DOHH2 (cell line): ENCODE measurements around the gene HS6ST1.
"Not testable (repeated sequence)": the region's sequence is repeated elsewhere in the genome, so short reads cannot be mapped to it uniquely, and the experiment has no call there.

ENCODE experiments used
- H3F3A ChIP-seq: fragments of 200-600 bp; sonication (generic), shearing (Covaris generic); 2 replicates; pipeline ENCODE4 v1.6.0; 2016; ENCODE audit warnings: antibody characterized with exemption, mild to moderate bottlenecking; ENCODE audit not compliant: control insufficient read depth, insufficient read depth
- H3K27ac ChIP-seq: fragments of 200-600 bp; sonication (generic); 2 replicates; pipeline ENCODE4 v1.5.1; 2014; ENCODE audit warnings: low read depth, mild to moderate bottlenecking, low read length, moderate library complexity
- H3K27me3 ChIP-seq: fragments of 200-600 bp; sonication (generic); 2 replicates; pipeline ENCODE4 v1.6.1; 2014; ENCODE audit warnings: mild to moderate bottlenecking, low read length, mixed read lengths; ENCODE audit not compliant: control insufficient read depth
- H3K36me3 ChIP-seq: fragments of 200-600 bp; sonication (generic); 2 replicates; pipeline ENCODE4 v1.6.1; 2014; ENCODE audit warnings: mild to moderate bottlenecking, low read length, moderate library complexity, mixed read lengths; ENCODE audit not compliant: control insufficient read depth
- H3K4me1 ChIP-seq: fragments of 200-600 bp; sonication (generic); 2 replicates; pipeline ENCODE4 v1.6.1; 2014; ENCODE audit warnings: mild to moderate bottlenecking, low read length, mixed read lengths; ENCODE audit not compliant: control insufficient read depth
- H3K4me2 ChIP-seq: fragments of 200-600 bp; sonication (generic); 2 replicates; pipeline ENCODE4 v1.6.0; 2014; ENCODE audit warnings: mild to moderate bottlenecking, low read length, moderate library complexity
- H3K4me3 ChIP-seq: fragments of 200-600 bp; sonication (generic); 2 replicates; pipeline ENCODE4 v1.5.1; 2014; ENCODE audit warnings: mild to moderate bottlenecking, low read length, mixed read lengths
- H3K79me2 ChIP-seq: fragments of 200-600 bp; sonication (generic); 2 replicates; pipeline ENCODE4 v1.6.1; 2014; ENCODE audit warnings: mild to moderate bottlenecking, low read length, mixed read lengths; ENCODE audit not compliant: control insufficient read depth
- H3K9me2 ChIP-seq: fragments of 200-600 bp; sonication (generic); replicated peaks from 2 replicates; pipeline ENCODE4 v1.6.1; 2014; ENCODE audit warnings: mild to moderate bottlenecking, low read length, mixed read lengths; ENCODE audit not compliant: control insufficient read depth
- H3K9me3 ChIP-seq: fragments of 200-600 bp; sonication (generic); 2 replicates; pipeline ENCODE4 v1.6.1; 2014; ENCODE audit warnings: antibody characterized with exemption, low read length, mixed read lengths; ENCODE audit not compliant: control insufficient read depth, insufficient read depth
- H4K20me1 ChIP-seq: fragments of 200-600 bp; sonication (generic); 2 replicates; pipeline ENCODE4 v1.6.0; 2014; ENCODE audit warnings: low read depth, mild to moderate bottlenecking, antibody characterized with exemption, low read length, moderate library complexity; ENCODE audit not compliant: control insufficient read depth, insufficient read depth
- CTCF ChIP-seq: fragments of 200-600 bp; sonication (generic); IDR thresholded peaks from one replicate; pipeline ENCODE4 v1.5.1; 2014; ENCODE audit warnings: antibody characterized with exemption, mild to moderate bottlenecking, low read depth, low read length; ENCODE audit not compliant: poor library complexity, severe bottlenecking

The HS6ST1 gene

GRCh38 chr2:128267649-128268048, 51.0 kb downstream of the HS6ST1 start:
- H3K36me3 ChIP-seq: not testable (repeated sequence)

GRCh38 chr2:128267197-128267596, 51.5 kb downstream of the HS6ST1 start:
- not testable (repeated sequence) for H3K4me1 ChIP-seq, H3K27me3 ChIP-seq, H3K27ac ChIP-seq, H3K9me2 ChIP-seq, H3K36me3 ChIP-seq, H3K4me2 ChIP-seq, H3K79me2 ChIP-seq, H3K4me3 ChIP-seq, H4K20me1 ChIP-seq, H3F3A ChIP-seq, H3K9me3 ChIP-seq

More at GRCh38 chr2:128267649-128268048, 51.0 kb downstream of the HS6ST1 start:
- not testable (repeated sequence) for H3K27me3 ChIP-seq, H3K27ac ChIP-seq, H3F3A ChIP-seq, H3K4me3 ChIP-seq, H3K79me2 ChIP-seq, H3K4me1 ChIP-seq, H4K20me1 ChIP-seq, H3K9me3 ChIP-seq, H3K4me2 ChIP-seq, H3K9me2 ChIP-seq

GRCh38 chr2:128266463-128266862, 52.2 kb downstream of the HS6ST1 start:
- H3K4me2 ChIP-seq, H3K36me3 ChIP-seq, H3K4me1 ChIP-seq, H3K27me3 ChIP-seq, H3K9me3 ChIP-seq, H4K20me1 ChIP-seq, H3K9me2 ChIP-seq, H3K27ac ChIP-seq, H3K4me3 ChIP-seq, H3F3A ChIP-seq, H3K79me2 ChIP-seq: not testable (repeated sequence)

- H3K4me2 ChIP-seq, H3F3A ChIP-seq, H3K9me2 ChIP-seq, H3K27me3 ChIP-seq, H3K4me1 ChIP-seq, H3K36me3 ChIP-seq, H3K27ac ChIP-seq, H3K79me2 ChIP-seq, H4K20me1 ChIP-seq, H3K9me3 ChIP-seq, H3K4me3 ChIP-seq: not testable (repeated sequence)
Measured at GRCh38 chr2:128265608-128265993, 53.1 kb downstream of the HS6ST1 start.

GRCh38 chr2:128264881-128265607, 53.6 kb downstream of the HS6ST1 start:
- no peak for TF ChIP-seq CTCF
- no peak overlapping the region for H3K27ac ChIP-seq
- H3K9me3 ChIP-seq: no peaks in the 10 kb centered on the region

More at GRCh38 chr2:128264881-128265607, 53.6 kb downstream of the HS6ST1 start:
- H3K36me3 ChIP-seq: no peaks in the 10 kb centered on the region
- H3K27me3 ChIP-seq: no peaks in the 10 kb centered on the region
- no peak overlapping the region for H3K4me2 ChIP-seq
- H3K4me1 ChIP-seq: no peaks in the 10 kb centered on the region
- H3K9me2 ChIP-seq: no peaks in the 10 kb centered on the region
- no peaks in the 10 kb centered on the region for H4K20me1 ChIP-seq
- no peaks in the 10 kb centered on the region for H3F3A ChIP-seq
- H3K4me3 ChIP-seq: no peak overlapping the region
- no peaks in the 10 kb centered on the region for H3K79me2 ChIP-seq
